Measurements from ENCODE around the gene DNAH14. TPM values are rescaled to one million over a fixed set of nuclear protein-coding genes. Genes with fewer than 3 reads are reported as not detected.

The DNAH14 gene
- total and polyA plus RNA-seq, 2 of the 13 experiments (the other 11 are each of a cell fraction or from before 2014, with no cell fraction given), result 4.5 to 27.5 TPM

- TF ChIP-seq REST (IDR thresholded peaks at IDR 0.05; ENCODE audit: borderline replicate concordance in 1 of 2, low read depth in 1 of 2, low read length in 2 of 2), result peak in 1 of 2 experiments; percentile 46; a peak in 1 of 4 replicates
- TF ChIP-seq ZMYM3 (CRISPR knock-in tag; IDR thresholded peaks at IDR 0.05), result peak; percentile 80
- peak; percentile 79 for TF ChIP-seq MEF2D (CRISPR knock-in tag; IDR thresholded peaks at IDR 0.05)
- peak; percentile 28 for TF ChIP-seq TEAD3 (CRISPR knock-in tag; optimal IDR thresholded peaks at IDR 0.05; ENCODE audit: borderline replicate concordance)
- peak; percentile 50; the same call in 1 of the 2 replicates for TF ChIP-seq BRF2 (CRISPR knock-in tag; IDR thresholded peaks at IDR 0.05)
- peak; percentile 86 for TF ChIP-seq ARID3A (IDR thresholded peaks at IDR 0.05; ENCODE audit: low read depth, low read length)
- 0 out of 2 replicates have a peak, but pooled peaks have one; percentile 62 for TF ChIP-seq IRX3 (CRISPR knock-in tag; IDR thresholded peaks at IDR 0.05; ENCODE audit: borderline replicate concordance, low read depth)
- peak; percentile 84 for TF ChIP-seq FOXK2 (IDR thresholded peaks at IDR 0.05)
- peak; percentile 94 for TF ChIP-seq FOXA3 (CRISPR knock-in tag; IDR thresholded peaks at IDR 0.05)
- peak; percentile 33; the same call in 1 of the 2 replicates for TF ChIP-seq ZNF331 (CRISPR knock-in tag; IDR thresholded peaks at IDR 0.05)
- TF ChIP-seq TARDBP (CRISPR knock-in tag; IDR thresholded peaks at IDR 0.05), result peak; percentile 80; the same call in 1 of the 2 replicates
- peak; percentile 82; the same call in 1 of the 2 replicates for TF ChIP-seq NCOR1 (IDR thresholded peaks at IDR 0.05; ENCODE audit: borderline replicate concordance, low read length)
- TF ChIP-seq ZNF281 (CRISPR knock-in tag; IDR thresholded peaks at IDR 0.05; ENCODE audit: borderline replicate concordance), result peak; percentile 28; the same call in 1 of the 2 replicates
- TF ChIP-seq KLF16 (CRISPR knock-in tag; IDR thresholded peaks at IDR 0.05), result peak in 1 of 2 experiments; percentile 83; a peak in 2 of 4 replicates
- TF ChIP-seq ZNF644 (CRISPR knock-in tag; IDR thresholded peaks at IDR 0.05; ENCODE audit: low read depth), result 0 out of 2 replicates have a peak, but pooled peaks have one; percentile 57
- 0 out of 2 replicates have a peak, but pooled peaks have one; percentile 25 for TF ChIP-seq ZNF792 (CRISPR knock-in tag; IDR thresholded peaks at IDR 0.05)
- TF ChIP-seq ZGPAT (CRISPR knock-in tag; IDR thresholded peaks at IDR 0.05), result peak; percentile 85
- TF ChIP-seq PITX1 (CRISPR knock-in tag; IDR thresholded peaks at IDR 0.05), result peak; percentile 86
- peak; percentile 65; the same call in 1 of the 2 replicates for TF ChIP-seq TBX2 (CRISPR knock-in tag; IDR thresholded peaks at IDR 0.05; ENCODE audit: borderline replicate concordance)
- peak; percentile 61; the same call in 1 of the 2 replicates for TF ChIP-seq TOPORS (CRISPR knock-in tag; IDR thresholded peaks at IDR 0.05)
Measured at GRCh38 chr1:224981922-224982354, 52.5 kb downstream of the DNAH14 start (continued).
